Activated gamma-delta T cell treated with anti-CD3 and anti-CD28 coated beads, Interleukin-2, amount 50 U/mL, for 16 hours (primary cell): ENCODE measurements around the gene ELMO2.

Experiments
- DNase-seq: peaks from one replicate; pipeline ENCODE4 v3.0.0-alpha.2; 2020; ENCODE audit warnings: low read depth

The ELMO2 gene, protein sequence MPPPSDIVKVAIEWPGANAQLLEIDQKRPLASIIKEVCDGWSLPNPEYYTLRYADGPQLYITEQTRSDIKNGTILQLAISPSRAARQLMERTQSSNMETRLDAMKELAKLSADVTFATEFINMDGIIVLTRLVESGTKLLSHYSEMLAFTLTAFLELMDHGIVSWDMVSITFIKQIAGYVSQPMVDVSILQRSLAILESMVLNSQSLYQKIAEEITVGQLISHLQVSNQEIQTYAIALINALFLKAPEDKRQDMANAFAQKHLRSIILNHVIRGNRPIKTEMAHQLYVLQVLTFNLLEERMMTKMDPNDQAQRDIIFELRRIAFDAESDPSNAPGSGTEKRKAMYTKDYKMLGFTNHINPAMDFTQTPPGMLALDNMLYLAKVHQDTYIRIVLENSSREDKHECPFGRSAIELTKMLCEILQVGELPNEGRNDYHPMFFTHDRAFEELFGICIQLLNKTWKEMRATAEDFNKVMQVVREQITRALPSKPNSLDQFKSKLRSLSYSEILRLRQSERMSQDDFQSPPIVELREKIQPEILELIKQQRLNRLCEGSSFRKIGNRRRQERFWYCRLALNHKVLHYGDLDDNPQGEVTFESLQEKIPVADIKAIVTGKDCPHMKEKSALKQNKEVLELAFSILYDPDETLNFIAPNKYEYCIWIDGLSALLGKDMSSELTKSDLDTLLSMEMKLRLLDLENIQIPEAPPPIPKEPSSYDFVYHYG

DNA sequence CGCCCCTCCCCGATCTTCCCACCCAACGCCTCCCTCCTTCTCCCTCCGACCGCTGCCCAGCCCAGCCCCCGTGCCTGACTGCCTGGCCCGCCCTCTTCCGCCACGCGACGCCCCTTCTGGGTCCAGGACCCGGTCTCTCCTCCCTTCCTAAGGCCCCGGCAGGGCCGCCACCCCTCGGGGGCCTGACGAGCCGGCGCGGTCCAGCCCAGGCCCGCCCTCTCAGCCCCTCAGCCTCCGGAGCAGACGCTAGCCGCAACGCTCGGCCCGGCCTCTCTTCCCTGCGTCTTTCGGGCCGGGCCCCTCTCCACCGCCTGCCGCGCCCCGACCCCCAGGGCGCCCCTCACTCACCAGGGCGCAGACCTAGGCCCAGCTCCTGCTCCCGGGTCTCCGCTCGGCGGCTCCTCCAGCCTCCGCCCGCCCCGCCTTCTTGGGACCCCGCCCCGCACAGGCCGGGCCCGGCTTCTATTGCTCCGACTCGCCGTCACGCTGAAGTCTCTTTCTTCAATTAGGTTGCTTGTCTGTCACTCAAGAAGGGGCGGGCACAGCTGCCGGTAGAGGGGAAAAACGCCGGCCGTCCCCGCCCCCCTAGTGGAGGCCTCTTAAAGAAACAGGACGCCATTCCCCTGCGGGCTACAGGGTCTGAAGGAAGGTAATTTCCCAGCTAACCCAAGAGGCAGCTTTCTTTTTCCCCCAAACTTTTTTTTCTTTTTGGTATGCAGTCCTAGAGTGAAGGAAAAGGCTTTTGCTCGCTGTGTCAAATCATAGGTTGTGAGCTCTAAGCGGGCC, at the start of gene ELMO2:
TSS of gene ELMO2 (minus strand) at position 416 of the 786 bp plus-strand sequence. CDS start 12,133 bp downstream, outside the sequence.
- peak; percentile 96 for DNase-seq

DNA sequence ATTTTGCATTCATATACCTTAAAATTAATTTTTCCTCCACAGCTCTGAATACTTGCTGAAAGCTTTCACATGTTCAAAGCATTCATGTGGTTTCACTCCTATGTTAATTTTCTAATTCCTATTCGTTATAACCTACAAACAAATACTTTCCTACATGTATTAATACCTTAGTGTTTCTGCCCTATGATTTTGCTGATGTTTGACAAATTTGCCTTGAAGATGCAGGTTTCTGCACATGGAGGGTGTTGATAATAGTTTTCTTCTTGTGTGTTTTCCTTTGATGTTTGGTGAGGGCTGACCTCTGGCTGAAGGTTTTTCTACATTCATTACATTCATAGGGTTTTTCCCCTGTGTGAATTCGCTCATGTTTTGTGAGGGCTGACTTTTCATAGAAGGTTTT, 49.3 kb upstream of the ELMO2 start:
- no peak for DNase-seq

DNA sequence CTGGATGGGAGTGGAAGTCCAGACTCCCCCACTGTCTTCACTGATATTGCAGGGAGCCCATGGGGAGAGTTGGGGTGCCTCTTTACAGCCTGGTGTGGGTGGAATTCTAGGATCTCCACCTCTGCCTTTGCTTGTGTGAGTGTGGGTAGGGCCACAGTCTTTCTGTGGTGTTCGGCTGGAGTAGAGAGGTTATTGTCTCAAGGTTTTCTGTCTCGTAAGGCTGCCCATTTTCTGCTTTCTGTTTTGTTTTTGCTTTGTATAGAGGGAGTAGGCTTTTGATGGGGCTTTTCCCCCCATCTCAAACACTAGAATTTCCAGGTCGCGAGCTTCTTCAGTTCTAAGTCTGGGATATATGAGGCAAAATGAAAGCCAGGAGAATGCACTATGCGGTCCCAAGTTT, 40.4 kb upstream of the ELMO2 start:
- DNase-seq, result no peak

DNA sequence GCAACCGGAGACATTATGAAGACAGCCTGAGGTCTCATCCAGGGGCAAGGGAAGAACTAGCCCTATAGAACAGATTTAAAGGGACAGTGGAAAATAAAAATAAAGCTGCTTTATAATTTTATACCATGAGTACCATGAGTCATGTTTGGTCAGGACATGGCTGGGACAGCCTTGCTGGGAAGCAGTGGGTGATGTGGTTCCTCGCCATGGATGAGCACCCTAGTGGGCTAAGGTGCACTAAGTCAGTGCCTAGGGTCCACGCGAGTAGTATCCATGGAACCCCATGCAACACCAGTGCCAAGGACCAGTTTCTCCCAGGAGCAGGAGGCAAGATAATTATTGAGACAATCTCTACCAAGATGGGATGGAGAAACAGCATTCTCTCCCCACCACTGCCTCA, 33.4 kb upstream of the ELMO2 start:
- no peak for DNase-seq

DNA sequence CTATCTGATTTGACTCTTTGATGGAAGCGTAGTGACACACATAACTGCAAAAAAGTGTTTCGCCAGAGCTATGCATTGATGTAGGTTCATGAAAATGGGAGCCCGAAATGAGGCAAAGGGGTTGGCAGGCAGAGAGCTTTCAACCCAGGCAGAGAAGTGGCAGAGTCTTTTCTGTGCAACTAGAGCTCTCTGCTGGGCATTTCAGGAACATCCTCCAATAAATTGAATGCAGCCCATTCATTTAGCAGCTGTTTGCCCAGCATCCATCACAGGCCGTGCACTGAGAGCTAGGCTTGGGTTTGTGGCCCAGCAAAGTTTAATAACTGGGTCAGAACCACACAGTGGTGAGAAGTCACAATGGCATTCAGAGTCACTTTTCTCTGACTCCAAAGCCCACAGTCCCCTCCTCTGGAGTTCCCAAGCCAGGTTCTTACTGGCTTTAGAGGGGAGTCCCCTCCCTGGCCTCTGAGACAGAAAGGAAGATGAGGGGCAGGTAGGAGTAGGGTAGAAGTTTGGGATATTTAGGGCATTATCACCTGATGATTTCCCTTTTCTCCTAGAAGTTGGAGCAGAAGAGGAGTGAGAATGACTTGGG, 31.8 kb upstream of the ELMO2 start:
- peak; percentile 3 for DNase-seq

DNA sequence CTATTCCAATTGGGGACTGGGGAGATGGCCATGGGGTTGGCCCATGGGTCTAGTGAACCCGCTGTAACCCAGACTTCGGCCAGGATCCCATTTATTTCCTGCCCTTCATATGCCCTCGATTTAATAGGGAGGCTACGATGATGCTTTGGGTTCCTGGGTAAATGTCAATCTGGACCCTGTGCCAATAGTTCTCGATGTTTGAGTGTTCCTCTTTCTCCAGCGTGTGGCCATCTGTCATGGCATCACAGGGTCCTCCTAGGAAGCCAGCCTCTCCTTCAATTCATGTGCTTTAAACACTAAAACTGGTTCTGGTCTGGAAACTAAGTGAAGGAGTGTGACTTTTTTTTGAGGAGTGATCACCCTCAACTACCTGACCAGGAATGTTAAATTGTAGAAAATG, 28.7 kb upstream of the ELMO2 start:
- DNase-seq, result no peak

DNA sequence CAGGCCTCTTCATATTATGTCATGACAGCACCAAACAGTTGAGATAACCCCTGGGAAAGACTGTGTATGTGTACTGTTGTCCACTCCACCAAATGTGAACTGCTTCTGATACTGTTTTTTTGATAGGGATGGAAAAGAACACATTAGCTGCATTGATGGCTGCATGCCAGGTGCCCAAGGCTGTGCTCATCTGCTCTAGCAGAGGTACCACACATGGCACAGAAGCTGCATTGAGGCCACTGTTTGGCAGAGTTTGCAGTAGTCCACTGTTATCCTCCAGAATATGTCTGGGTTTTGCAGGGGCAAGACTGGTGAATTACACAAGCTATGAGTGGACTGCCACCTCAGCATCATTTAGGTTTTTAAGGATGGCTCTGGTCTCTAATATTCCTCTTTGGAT, 28.2 kb upstream of the ELMO2 start:
- no peak for DNase-seq

DNA sequence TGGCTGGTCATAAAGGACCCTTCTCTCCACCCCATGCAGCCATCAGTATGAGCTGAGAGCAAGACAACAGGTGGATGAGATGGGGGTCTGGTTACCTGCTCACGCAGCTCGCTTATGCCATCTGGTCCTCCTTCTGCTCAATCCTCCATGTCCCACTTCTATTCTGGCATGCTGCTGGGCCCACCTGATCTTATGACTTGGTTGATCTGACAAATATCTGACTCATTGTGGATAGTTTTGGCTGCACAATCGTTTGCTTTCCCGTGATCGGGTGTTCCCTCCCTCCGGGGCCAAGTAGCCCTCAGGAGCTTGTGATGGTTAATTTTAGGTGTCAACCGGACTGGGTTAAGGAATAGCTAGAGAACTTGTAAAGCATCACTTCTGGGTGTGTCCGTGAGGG, 26.6 kb upstream of the ELMO2 start:
- no peak for DNase-seq

DNA sequence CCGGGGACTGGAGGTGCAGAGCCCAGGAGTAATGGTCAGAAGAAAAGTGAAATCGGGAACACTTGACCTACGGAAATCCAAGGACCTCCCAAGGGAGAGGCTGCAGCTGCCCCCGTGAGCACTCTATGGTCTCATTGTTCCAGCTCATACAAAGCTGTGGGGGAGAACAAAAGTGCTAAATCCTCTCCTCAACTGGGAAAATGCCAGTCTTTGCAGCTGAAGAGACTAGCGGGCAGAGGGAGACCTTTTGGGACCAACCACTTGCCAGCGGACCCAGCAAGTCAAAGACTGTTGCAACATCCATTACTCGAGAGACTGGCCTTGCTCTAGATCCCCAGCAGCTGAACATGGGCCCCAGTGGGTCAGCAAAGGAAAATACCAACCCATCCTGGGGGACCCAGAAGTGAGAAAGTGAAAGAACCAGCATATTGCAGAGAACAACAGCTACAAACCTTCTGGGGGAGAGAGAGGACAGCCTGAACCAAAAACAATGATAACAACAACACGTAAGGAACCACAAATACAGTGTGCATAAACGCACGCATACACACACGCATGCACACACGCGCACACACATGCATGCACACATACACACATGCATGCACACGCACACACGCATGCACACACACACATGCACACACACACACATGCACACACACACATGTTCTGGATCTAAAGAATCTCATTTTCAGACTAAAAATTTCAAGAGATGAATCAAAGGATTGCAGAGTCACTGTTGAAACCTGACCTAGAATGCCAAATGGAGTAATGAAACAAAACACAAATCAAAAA, 24.7 kb upstream of the ELMO2 start:
- DNase-seq, result no peak

DNA sequence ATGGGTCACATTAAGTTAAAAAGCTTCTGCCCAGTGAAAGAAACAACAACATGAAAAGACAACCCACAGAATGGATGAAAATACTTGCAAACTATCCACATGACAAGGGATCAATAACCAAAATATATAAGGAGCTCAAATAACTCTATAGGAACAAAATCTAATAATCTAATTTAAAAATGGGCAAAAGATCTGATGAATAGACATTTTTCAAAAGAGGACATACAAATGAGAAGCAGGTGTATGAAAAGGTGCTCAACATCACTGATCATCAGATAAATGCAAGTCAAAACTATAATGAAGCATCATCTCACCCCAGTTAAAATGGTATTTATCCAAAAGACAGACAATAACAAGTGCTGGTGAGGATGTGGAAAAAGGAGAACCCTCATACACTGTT, 21.0 kb upstream of the ELMO2 start:
- no peak for DNase-seq

DNA sequence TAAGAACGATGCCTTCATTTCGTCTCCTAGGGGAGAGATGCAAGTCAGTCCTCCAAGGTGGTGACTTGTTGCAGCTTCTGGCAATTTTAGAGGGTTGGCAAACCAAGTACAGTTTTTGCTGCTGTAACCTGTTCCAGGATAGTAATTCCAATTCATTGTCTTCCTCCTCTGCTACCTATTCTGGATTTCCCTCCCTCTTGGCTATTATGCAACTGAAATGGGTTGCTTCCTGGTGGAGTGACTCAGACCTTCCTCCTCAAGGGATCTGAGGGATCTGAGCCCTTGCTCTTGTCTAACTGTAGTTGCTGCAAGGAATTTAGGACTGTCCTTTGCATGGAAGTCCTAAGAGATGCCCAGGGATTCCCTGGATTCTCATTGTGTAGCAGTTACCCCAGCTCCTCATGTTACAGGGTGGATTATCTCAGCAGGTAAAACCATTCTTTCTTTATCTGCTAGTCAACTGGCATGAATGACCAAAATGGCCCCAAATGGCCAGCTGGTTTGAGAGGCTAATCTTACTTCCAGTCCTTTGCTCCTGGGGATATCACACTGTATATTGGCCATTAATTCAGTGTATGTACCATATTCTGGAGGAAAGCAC, 17.6 kb upstream of the ELMO2 start:
- DNase-seq, result no peak

DNA sequence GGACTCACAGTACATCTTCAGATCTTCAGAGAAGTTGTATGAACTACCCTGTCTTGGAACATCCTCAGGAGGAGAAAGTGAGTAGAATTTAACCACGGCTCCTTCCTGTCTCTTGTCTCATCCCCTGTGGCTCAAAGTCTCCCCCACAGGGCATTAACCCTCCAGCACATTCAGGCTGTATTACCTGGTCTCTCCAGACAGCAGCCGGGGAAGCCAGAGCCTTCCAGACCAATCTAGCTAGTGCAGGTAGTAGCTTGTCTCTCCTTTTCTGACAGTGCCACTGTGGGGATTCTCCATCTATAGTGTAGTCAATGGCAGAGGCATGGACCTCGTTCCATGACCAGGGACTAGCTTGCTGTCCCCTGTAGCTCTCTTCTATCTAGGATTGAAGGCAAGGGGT, 16.9 kb upstream of the ELMO2 start:
- DNase-seq, result no peak

DNA sequence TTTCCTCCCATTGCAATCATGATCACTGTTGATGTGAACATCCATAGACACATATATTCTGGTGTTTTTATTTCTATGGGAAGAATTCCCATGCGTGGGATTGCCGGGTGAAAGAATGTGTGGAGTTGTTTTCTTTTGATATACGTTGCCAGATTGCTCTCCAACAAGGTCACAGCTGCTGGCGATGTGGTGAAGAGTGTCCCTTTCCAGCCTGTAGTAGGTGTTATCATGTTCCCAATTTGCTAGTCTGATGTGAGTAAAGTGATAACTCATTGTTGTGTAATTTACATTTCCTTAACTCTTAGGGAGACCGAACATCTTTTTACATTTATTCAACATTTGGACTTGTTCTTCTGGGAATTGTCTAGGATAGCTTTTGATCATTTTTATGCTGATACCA, 14.5 kb upstream of the ELMO2 start:
- no peak for DNase-seq

DNA sequence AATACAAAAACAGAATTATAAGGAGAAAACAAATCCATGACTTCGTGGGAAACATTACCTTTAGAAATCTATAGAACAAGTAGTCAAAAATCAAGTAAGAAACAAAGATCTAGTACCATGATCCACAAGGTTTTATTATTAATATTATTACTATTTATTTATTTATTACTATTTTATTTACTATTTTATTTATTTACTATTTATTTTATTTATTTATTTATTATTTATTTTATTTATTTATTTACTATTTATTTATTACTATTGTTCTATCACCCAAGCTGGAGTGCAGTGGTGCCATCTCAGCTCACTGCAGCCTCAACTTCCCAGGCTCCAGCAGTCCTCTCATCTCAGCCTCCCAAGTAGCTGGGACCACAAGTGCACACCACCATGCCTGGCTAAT, 13.5 kb upstream of the ELMO2 start:
- no peak for DNase-seq

DNA sequence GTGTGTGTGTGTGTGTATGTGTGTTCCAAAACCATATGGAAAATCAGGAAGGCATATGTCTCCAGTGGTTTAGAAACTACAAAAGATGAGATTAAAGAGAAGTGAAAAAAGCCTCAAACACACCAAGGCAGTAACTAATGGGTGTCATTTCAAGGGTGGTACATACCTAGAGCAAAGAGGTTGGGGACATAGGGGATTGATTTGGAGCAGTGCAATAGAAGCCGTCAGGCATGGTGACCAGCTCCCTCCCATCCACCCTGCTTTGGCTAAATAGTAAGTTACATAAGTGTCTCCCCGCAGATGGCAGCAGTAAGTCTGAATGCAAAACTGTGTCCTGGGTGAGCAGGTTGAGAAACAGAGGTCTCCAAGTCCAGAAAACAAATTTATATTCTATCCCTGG, 10.4 kb upstream of the ELMO2 start:
- no peak for DNase-seq

DNA sequence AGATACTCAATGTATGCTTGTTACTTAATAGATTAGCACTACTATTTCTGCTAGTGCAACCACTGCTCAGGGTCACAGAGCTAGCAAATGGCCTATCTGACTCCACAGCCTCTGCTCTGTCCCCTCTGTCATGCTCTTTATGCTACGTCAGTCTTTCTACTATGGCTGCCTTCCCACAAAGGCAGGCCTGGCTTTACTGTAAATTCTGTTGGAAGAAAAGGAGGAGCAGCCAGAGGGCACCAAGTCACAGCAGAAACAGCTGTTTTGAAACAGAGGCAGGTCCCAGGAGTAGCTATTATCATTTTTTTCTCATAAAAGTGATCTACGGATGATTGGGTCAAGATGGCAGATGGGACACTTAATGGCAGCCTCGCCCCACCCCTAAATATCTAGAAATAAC, 10.0 kb upstream of the ELMO2 start:
- no peak for DNase-seq

DNA sequence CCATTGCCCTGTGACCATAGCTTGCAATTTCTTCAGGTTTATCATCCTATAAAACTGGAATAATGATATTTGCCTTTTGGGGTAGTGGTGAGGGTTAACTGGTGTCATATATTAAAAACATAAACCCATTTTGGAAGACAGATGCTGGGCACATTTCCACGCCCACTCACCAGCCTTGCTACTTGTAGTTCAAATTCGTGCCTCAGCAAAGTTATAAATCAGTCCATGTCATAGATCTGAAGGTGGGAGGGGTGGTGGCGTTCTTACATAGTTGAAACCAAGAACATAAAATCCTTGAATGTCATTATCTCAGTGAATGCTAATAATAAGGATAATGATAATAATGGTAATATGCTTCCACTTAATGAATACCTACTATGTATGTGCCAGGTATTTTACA, 9.4 kb upstream of the ELMO2 start:
- DNase-seq, result no peak

DNA sequence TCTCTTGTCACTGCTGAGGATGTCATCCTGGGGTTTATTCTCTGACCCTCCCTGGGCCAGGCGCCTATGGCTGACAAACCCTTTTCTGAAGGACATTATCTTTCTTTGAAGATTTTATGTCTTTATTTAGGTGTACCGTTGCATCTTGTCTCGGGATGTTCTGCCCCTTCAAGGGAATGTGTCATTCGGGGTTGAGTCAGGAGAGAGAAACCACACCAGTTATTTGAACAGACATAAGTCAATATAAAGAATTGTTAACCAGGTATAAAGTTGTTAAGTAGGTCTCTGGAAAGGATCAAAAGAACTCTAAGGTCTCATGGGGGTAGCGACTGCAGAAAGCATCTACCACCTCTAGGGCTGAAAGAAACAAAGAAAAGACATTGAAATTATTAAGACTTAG, 8.2 kb upstream of the ELMO2 start:
- DNase-seq, result no peak

DNA sequence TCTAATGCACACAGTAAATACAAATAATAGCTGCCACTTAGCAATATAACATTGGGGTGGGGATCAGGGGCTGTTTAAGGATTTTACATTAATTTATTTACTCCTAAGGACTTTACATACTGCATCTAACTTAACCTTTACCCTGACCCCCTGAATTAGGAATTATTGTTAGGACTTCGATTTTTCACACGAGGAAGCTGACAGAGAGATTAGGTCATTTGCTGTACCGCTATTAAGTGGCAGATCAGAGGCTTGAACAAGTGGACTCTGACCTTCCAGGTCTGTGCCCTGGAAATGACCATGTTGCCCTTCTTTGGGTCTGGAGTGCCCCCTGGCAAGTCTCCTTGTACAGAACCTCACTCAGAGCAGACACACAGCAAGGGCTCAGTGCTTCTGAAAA, 5.2 kb upstream of the ELMO2 start:
- DNase-seq, result no peak

DNA sequence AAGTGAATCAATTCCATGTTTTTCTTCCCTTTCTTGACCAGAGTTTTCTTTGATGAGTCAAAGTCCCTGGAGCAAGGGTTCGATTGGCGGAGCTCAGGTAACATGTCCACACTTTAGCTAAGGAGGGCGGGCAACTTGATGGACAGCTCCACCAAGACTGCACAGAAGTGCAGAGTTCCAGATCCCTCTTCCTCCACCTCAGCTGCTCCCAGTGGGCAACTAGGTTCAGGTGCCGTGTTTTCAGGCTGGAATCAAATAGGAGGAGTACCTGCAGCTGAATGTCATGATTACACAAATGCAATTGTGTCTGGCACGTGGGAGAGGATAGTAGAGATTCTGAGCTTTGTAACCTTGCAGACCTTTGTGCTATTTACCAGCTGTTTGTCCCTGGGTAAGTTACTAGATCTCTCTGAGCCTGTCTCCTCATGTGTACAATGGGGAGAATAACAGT, 1.9 kb upstream of the ELMO2 start:
- DNase-seq, result no peak

DNA sequence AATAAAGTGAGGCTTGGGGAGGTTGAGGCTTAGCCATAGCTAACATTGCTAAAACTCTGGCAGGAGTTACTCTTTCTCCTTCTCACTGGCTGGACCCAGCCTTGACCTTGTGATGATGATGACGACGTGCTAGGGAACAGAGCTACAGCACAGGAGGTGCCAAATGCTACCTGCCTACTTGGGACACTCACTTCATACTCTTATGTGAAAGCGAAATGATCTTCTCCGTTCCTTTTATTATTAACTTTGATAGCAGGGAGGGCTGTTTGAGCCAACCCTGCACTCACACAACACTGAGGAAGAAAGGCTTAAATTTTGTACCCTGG, 1.2 kb upstream of the ELMO2 start:
- DNase-seq, result no peak
